IMR-90 (cell line): ENCODE measurements around the gene CPSF4. TPM values are rescaled to one million over a fixed set of nuclear protein-coding genes. Genes with fewer than 3 reads are reported as not detected.
A peak's percentile ranks its signal among the peaks of the same experiment; 100 is the strongest.

Source experiments
- ATAC-seq: fragments of 200-7000 bp; cut with Tn5 transposase; 2 replicates; pipeline ENCODE4 v1.9.1; 2020; ENCODE audit warnings: low read depth, mild to moderate bottlenecking, moderate library complexity
- BruUV-seq: library from RNA; stranded (reverse); fragments of 400-500 nt; replicated peaks from 2 replicates; lab custom pipeline; 2021; lab: Mats Ljungman, UMichigan
- CTCF ChIA-PET: fragments of 300-600 bp; formaldehyde crosslinking; extraction: SDS; loops from one replicate; lab custom pipeline; 2021; ENCODE audit warnings: antibody characterized with exemption; lab: Yijun Ruan, JAX
- POLR2A ChIA-PET: fragments of 300-600 bp; sonication (Branson Sonifier 250); formaldehyde crosslinking; loops from one replicate; lab custom pipeline; 2022; ENCODE audit warnings: antibody characterized with exemption; ENCODE audit not compliant: unreplicated experiment; lab: Charles Lee
- DNase-seq: peaks from one replicate; pipeline ENCODE4 v3.0.0; 2013
- H2AFZ ChIP-seq: replicated peaks from 2 replicates; pipeline ENCODE3; 2013; ENCODE audit warnings: low read length, mild to moderate bottlenecking; ENCODE audit not compliant: poor library complexity
- H2AK5ac ChIP-seq: 2 replicates; pipeline ENCODE4 v1.6.1; 2013; ENCODE audit warnings: low read depth, low read length, inconsistent platforms
- H2AK9ac ChIP-seq: replicated peaks from 2 replicates; pipeline ENCODE3; 2013; ENCODE audit warnings: mild to moderate bottlenecking, low read depth, low read length, moderate library complexity; ENCODE audit not compliant: poor library complexity
- H2BK120ac ChIP-seq: 2 replicates; pipeline ENCODE4 v1.6.1; 2013; ENCODE audit warnings: low read depth, low read length, inconsistent platforms
- H2BK15ac ChIP-seq: 3 replicates; pipeline ENCODE4 v1.6.1; 2013; ENCODE audit warnings: low read depth, low read length, inconsistent platforms
- H2BK20ac ChIP-seq: 2 replicates; pipeline ENCODE4 v1.6.1; 2013; ENCODE audit warnings: low read depth, mild to moderate bottlenecking, inconsistent platforms, low read length, moderate library complexity
- H2BK5ac ChIP-seq: 2 replicates; pipeline ENCODE4 v1.6.1; 2013; ENCODE audit warnings: mild to moderate bottlenecking, low read depth, low read length, inconsistent platforms; ENCODE audit not compliant: poor library complexity, severe bottlenecking
- H3K14ac ChIP-seq: replicated peaks from 2 replicates; pipeline ENCODE4 v1.6.1; 2013; ENCODE audit warnings: low read depth, low read length, inconsistent platforms
- H3K18ac ChIP-seq: 2 replicates; pipeline ENCODE4 v1.6.1; 2013; ENCODE audit warnings: low read depth, low read length, control low read depth
- H3K23ac ChIP-seq: 2 replicates; pipeline ENCODE4 v1.6.1; 2013; ENCODE audit warnings: low read depth, low read length, inconsistent platforms
- H3K27ac ChIP-seq: 2 replicates; pipeline ENCODE4 v1.5.1; 2013; ENCODE audit warnings: mild to moderate bottlenecking, control low read depth, low read length; ENCODE audit not compliant: insufficient read depth
- H3K27me3 ChIP-seq: 2 replicates; pipeline ENCODE4 v1.6.1; 2013; ENCODE audit warnings: low read length; ENCODE audit not compliant: control insufficient read depth, insufficient read depth
- H3K36me3 ChIP-seq: 2 replicates; pipeline ENCODE4 v1.6.1; 2013; ENCODE audit warnings: low read length, mixed read lengths; ENCODE audit not compliant: control insufficient read depth, insufficient read depth
- H3K4ac ChIP-seq: 2 replicates; pipeline ENCODE4 v1.6.1; 2013; ENCODE audit warnings: low read depth, low read length, inconsistent platforms
- H3K4me1 ChIP-seq: 2 replicates; pipeline ENCODE4 v1.6.1; 2013; ENCODE audit warnings: low read length, mixed read lengths; ENCODE audit not compliant: control insufficient read depth, insufficient read depth
- H3K4me2 ChIP-seq: 2 replicates; pipeline ENCODE4 v1.6.1; 2013; ENCODE audit warnings: low read depth, mild to moderate bottlenecking, control low read depth, low read length, moderate library complexity
- H3K4me3 ChIP-seq: 2 replicates; pipeline ENCODE4 v1.5.1; 2013; ENCODE audit warnings: low read depth, mild to moderate bottlenecking, control low read depth, low read length, moderate library complexity; ENCODE audit not compliant: insufficient read depth
- H3K56ac ChIP-seq: 2 replicates; pipeline ENCODE4 v1.6.1; 2013; ENCODE audit warnings: low read length, inconsistent platforms; ENCODE audit not compliant: insufficient read depth; ENCODE audit errors: extremely low read depth
- H3K79me1 ChIP-seq, 2 experiments: 2 replicates each; pipeline ENCODE4 v1.6.1; 2013; ENCODE audit warnings: low read length in 2 of 2, inconsistent platforms in 1 of 2, low read depth in 1 of 2
- H3K9ac ChIP-seq: 2 replicates; pipeline ENCODE4 v1.6.1; 2013; ENCODE audit warnings: low read depth, low read length, control low read depth
- H3K9me1 ChIP-seq: 2 replicates; pipeline ENCODE4 v1.6.1; 2013; ENCODE audit warnings: low read length, inconsistent platforms; ENCODE audit not compliant: insufficient read depth
- H3K9me3 ChIP-seq: 2 replicates; pipeline ENCODE4 v1.6.1; 2013; ENCODE audit warnings: low read length; ENCODE audit not compliant: control insufficient read depth, insufficient read depth
- H4K20me1 ChIP-seq: 2 replicates; pipeline ENCODE4 v1.6.1; 2013; ENCODE audit warnings: low read length, inconsistent platforms; ENCODE audit not compliant: insufficient read depth
- H4K5ac ChIP-seq: 2 replicates; pipeline ENCODE4 v1.6.1; 2013; ENCODE audit warnings: mild to moderate bottlenecking, low read depth, low read length, control low read depth
- H4K8ac ChIP-seq, 2 experiments: 2 replicates each; pipeline ENCODE4 v1.6.1; 2013; ENCODE audit warnings: low read depth in 2 of 2, low read length in 2 of 2, control low read depth in 1 of 2, inconsistent platforms in 1 of 2
- H4K91ac ChIP-seq: 2 replicates; pipeline ENCODE4 v1.6.1; 2013; ENCODE audit warnings: low read depth, low read length, inconsistent platforms; ENCODE audit not compliant: insufficient read depth
- BHLHE40 ChIP-seq: fragments of 150-350 bp; IDR thresholded peaks from 2 replicates; pipeline ENCODE4 v1.6.1; 2016; ENCODE audit warnings: mild to moderate bottlenecking, low read depth, low read length
- CEBPB ChIP-seq: IDR thresholded peaks from 2 replicates; pipeline ENCODE4 v1.6.1; 2012; ENCODE audit warnings: low read depth, low read length, improper control_type of control experiment
- CHD1 ChIP-seq: IDR thresholded peaks from 2 replicates; pipeline ENCODE4 v1.6.1; 2012; ENCODE audit warnings: low read depth, low read length, improper control_type of control experiment
- ELK1 ChIP-seq: fragments of 150-350 bp; IDR thresholded peaks from 2 replicates; pipeline ENCODE4 v1.6.1; 2016; ENCODE audit warnings: low read depth, mild to moderate bottlenecking, low read length, moderate library complexity, borderline replicate concordance
- FOS ChIP-seq: fragments of 150-350 bp; IDR thresholded peaks from 2 replicates; pipeline ENCODE4 v1.6.1; 2016; ENCODE audit warnings: low read depth, low read length
- MAFK ChIP-seq: IDR thresholded peaks from 2 replicates; pipeline ENCODE4 v1.6.1; 2012; ENCODE audit warnings: low read depth, low read length, improper control_type of control experiment
- MXI1 ChIP-seq: IDR thresholded peaks from 2 replicates; pipeline ENCODE4 v1.6.1; 2012; ENCODE audit warnings: low read depth, mild to moderate bottlenecking, low read length, moderate library complexity, borderline replicate concordance
- NFE2L2 ChIP-seq: fragments of 150-350 bp; IDR thresholded peaks from 2 replicates; pipeline ENCODE4 v1.6.1; 2016; ENCODE audit warnings: low read depth, mild to moderate bottlenecking, low read length
- POLR2A ChIP-seq: IDR thresholded peaks from 2 replicates; pipeline ENCODE4 v1.6.1; 2012; ENCODE audit warnings: mild to moderate bottlenecking, low read depth, low read length
- RAD21 ChIP-seq: IDR thresholded peaks from 2 replicates; pipeline ENCODE4 v1.6.1; 2012; ENCODE audit warnings: low read length, improper control_type of control experiment
- RCOR1 ChIP-seq: IDR thresholded peaks from 2 replicates; pipeline ENCODE4 v1.6.1; 2012; ENCODE audit warnings: mild to moderate bottlenecking, low read length, improper control_type of control experiment; ENCODE audit not compliant: insufficient replicate concordance
- RFX5 ChIP-seq: IDR thresholded peaks from 2 replicates; pipeline ENCODE4 v1.8.0; 2012; ENCODE audit warnings: low read depth, mild to moderate bottlenecking, low read length, moderate library complexity
- SMC3 ChIP-seq: fragments of 150-350 bp; IDR thresholded peaks from 2 replicates; pipeline ENCODE4 v1.6.1; 2016; ENCODE audit warnings: low read depth, mild to moderate bottlenecking, antibody characterized with exemption, low read length, moderate library complexity
- USF2 ChIP-seq: fragments of 150-350 bp; IDR thresholded peaks from 2 replicates; pipeline ENCODE4 v1.6.1; 2017; ENCODE audit warnings: mild to moderate bottlenecking, antibody characterized with exemption, low read length, low read depth
- WGBS, 2 experiments: methylation state at CpG; one replicate each; pipeline versions ENCODE4 v1.1.5 to v1.1.7; 2013; ENCODE audit warnings: missing lambda C conversion rate in 2 of 2; ENCODE audit not compliant: insufficient read length in 1 of 2; ENCODE audit errors: extremely low coverage in 2 of 2; 5-methylcytosine and 5-hydroxymethylcytosine counted together
- dilution Hi-C: fragments of 300-500 bp; cut with HindIII; formaldehyde crosslinking; loops from one replicate; pipeline ENCODE4 v1.14.3; 2018; ENCODE audit warnings: low sequenced_read_pairs; ENCODE audit not compliant: unreplicated experiment
- in situ Hi-C: fragments of 300-500 bp; cut with MboI; formaldehyde crosslinking; loops from 3 replicates; pipeline ENCODE4 v1.14.3; 2019; ENCODE audit warnings: low sequenced_read_pairs, inconsistent platforms, mixed read lengths
- intact Hi-C: fragments of 100-400 bp; cut with micrococcal nuclease; formaldehyde crosslinking; loops from 2 replicates; pipeline ENCODE4 v1.10.0; 2022
- polyA plus RNA-seq, 3 experiments: library from polyadenylated mRNA; depleted of rRNA; stranded (reverse); fragments of >200 nt; gene quantifications; 2 replicates each; pipeline ENCODE4 v1.2.3, GENCODE V29; 2012; ENCODE audit warnings: low replicate concordance in 1 of 3
- total RNA-seq: library from RNA; depleted of rRNA; stranded (reverse); fragments of >200 nt; gene quantifications from 2 replicates; pipeline ENCODE4 v1.2.3, GENCODE V29; 2012
- TF ChIP-seq, protein P1 (sequence below): conservative IDR thresholded peaks from 2 replicates; pipeline ENCODE4 v1.5.1; 2012; ENCODE audit warnings: mild to moderate bottlenecking, low read depth, low read length, improper control_type of control experiment

CPSF4 gene
- total and polyA plus RNA-seq, 2 of the 4 experiments (the other 2 are of a cell fraction), result 23.8 to 44.9 TPM

- Histone ChIP-seq H3K4me2 (peak overlapping the region; percentile 85), H3K14ac (0 out of 2 replicates have a peak overlapping the region, but pooled peaks have one; percentile 8), H4K8ac (peak overlapping the region; percentile 23 to 56; a peak in 1 of 4 replicates), H3K4ac (peak overlapping the region; percentile 51; the same call in 1 of the 2 replicates), H2AFZ (peak overlapping the region; percentile 77), H3K4me3 (peak overlapping the region; percentile 45), H4K91ac (no peak overlapping the region), H3K23ac (no peak overlapping the region), H2BK20ac (no peak overlapping the region), H3K18ac (no peak overlapping the region), H3K9me3 (no peaks in the 10 kb centered on the region), H2BK120ac (no peak overlapping the region), H4K20me1 (peaks cover 54% of the 10 kb centered on the region), H3K79me1 (peaks cover 5 to 49% of the 10 kb centered on the region in 2 experiments), H3K9ac (no peak overlapping the region), H2BK5ac (no peak overlapping the region), H3K27ac (no peak overlapping the region; the same call in 1 of the 2 replicates), H3K9me1 (peaks cover 3% of the 10 kb centered on the region), H4K5ac (peak overlapping the region; percentile 79), H3K56ac (no peak overlapping the region), H3K27me3 (no peaks in the 10 kb centered on the region), H3K4me1 (peaks cover 7% of the 10 kb centered on the region), H2AK5ac (0 out of 2 replicates have a peak overlapping the region, but pooled peaks have one; percentile 16), H2BK15ac (no peak overlapping the region), H3K36me3 (peaks cover 69% of the 10 kb centered on the region), H2AK9ac (peak overlapping the region; percentile 48)
- no TSS peak for BruUV-seq
- in situ Hi-C loops, result no loop called here
- no peak for DNase-seq
- POLR2A ChIA-PET, result interaction anchor here (0.8 kb wide), 1 partner anchor 16 kb away, joined by 5 read pairs; the partner anchor contains the start of genes BUD31 and PDAP1
- dilution Hi-C loops, result no loop called here
- CTCF ChIA-PET, result no interaction called here
- ATAC-seq, result peak; percentile 63
- 15% methylated on average over 51 of the region's 68 CpGs; no CpG with 5 or more reads in 1 of the 2 experiments for WGBS, 2 experiments
- intact Hi-C loops, result no loop called here
- TF ChIP-seq MXI1 (no peak), RCOR1 (no peak), USF2 (no peak), BHLHE40 (no peak), SMC3 (no peak), RFX5 (no peak), FOS (no peak), MAFK (no peak), RAD21 (no peak), POLR2A (no peak), CEBPB (no peak), ELK1 (no peak), CHD1 (no peak), NFE2L2 (no peak)
- TF ChIP-seq, protein P1, sequence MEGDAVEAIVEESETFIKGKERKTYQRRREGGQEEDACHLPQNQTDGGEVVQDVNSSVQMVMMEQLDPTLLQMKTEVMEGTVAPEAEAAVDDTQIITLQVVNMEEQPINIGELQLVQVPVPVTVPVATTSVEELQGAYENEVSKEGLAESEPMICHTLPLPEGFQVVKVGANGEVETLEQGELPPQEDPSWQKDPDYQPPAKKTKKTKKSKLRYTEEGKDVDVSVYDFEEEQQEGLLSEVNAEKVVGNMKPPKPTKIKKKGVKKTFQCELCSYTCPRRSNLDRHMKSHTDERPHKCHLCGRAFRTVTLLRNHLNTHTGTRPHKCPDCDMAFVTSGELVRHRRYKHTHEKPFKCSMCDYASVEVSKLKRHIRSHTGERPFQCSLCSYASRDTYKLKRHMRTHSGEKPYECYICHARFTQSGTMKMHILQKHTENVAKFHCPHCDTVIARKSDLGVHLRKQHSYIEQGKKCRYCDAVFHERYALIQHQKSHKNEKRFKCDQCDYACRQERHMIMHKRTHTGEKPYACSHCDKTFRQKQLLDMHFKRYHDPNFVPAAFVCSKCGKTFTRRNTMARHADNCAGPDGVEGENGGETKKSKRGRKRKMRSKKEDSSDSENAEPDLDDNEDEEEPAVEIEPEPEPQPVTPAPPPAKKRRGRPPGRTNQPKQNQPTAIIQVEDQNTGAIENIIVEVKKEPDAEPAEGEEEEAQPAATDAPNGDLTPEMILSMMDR, result no peak
Observed at GRCh38 chr7:99392659-99393354, 45.9 kb upstream of the CPSF4 start.
